Activated naive CD8-positive, alpha-beta T cell treated with anti-CD3 and anti-CD28 coated beads, Interleukin-2, amount 50 U/mL, for 16 hours (primary cell): Measurements from ENCODE around the gene KCNH8.

Experiments used
- DNase-seq: peaks from one replicate; pipeline ENCODE4 v3.0.0-alpha.2; 2020; ENCODE audit warnings: low read depth, low spot score

KCNH8 gene

DNA sequence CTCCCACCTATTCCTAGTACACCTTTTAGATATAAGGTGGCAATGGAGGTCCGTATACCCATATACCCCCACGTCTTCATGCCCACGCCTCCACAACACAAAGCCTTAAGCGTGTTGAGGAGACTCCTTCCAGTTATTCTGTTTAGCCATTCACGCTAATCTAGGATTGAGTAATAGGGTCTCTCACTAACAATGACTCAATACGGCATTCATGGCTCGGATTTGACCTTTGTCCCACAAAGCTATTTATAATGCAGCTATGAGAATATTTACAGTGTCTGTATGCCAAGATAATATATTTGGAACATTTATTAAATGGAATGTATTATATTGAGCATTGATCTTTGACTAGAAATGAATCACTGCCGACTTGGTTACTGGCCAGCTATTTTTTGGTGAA is 215.8 kb downstream of the KCNH8 start:
- no peak for DNase-seq

GRCh38 chr3:19365471-19365870 is 217.2 kb downstream of the KCNH8 start:
- no peak for DNase-seq

DNA sequence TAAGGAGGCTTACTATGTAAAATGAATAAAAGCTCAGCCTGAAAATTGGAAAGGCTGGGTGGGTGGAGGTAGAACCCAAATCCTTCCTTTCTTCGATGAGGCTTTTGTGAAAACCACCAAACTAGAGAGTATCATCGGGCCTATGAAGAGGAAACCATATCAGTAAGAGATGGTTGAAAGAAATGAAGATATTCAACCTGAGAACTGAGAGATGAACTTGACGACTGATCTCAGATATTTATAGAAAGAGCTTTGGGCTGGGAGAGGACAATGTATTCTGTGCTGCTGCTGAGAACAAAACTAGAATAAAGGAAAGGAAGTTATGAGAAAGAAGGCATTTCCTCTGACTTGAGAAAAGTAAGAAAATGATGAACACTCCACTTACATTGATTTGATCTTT is 236.6 kb downstream of the KCNH8 start:
- no peak for DNase-seq

- DNase-seq, result no peak
These were observed 243.8 kb downstream of the KCNH8 start for GRCh38 chr3:19392150-19392549.

GRCh38 chr3:19394946-19395345 is 246.6 kb downstream of the KCNH8 start:
- DNase-seq, result no peak

DNA sequence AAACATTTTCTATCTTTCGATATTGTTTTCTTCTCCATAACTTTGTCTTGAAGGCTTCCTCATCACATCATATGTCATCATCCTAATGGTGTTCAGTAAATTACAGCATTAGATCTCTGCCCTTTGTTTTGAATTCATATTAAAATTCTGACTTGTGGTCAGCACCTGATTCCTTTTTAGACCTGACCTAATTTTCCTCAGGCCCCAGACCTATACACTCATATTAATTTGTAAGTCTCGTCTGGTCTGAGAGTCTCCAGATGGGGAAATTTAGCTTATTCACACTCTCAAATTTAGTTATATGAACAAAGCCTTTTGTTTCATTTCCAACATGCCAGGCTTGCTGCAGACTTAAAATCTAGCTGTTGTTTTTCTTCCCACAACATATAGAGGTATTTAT is 248.4 kb downstream of the KCNH8 start:
- no peak for DNase-seq

DNA sequence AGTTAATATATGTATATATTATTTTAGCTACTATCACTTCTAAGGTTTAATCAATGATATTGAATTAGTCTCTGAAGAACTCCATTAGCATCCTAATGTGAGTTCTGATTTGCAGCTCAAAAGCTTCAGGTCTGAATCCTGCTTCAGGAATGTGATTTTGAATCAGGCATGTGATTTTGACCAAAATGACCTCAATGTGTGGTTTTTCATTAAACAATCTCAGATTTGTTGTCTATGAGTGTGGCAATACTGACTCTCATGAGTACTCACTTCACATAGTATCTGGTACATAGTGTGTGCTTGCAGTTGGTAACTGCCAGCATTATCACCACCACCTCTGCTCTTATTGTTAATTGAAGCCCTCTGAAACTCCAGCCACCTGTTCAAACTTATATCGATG is 251.0 kb downstream of the KCNH8 start:
- DNase-seq, result no peak

GRCh38 chr3:19399836-19400235 is 251.5 kb downstream of the KCNH8 start:
- no peak for DNase-seq

DNA sequence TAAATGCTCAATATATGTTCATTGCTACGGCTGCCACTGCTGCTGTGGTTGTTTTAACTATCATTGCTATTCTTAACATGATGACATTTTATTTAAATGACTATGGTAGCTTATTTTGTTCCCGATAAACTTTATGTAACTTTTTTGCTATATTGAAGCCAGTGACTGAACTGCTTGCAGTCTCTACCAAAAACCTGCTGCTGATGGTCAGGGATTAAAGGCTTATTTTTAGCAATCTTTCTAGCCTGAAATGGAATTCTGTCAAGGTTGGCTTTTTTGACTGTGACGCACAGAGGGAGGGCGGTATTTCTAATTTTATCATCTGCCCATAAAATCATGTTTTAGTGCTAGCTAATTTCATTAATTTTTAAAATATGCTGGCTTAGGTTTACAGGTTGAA is 271.8 kb downstream of the KCNH8 start:
- DNase-seq, result no peak

DNA sequence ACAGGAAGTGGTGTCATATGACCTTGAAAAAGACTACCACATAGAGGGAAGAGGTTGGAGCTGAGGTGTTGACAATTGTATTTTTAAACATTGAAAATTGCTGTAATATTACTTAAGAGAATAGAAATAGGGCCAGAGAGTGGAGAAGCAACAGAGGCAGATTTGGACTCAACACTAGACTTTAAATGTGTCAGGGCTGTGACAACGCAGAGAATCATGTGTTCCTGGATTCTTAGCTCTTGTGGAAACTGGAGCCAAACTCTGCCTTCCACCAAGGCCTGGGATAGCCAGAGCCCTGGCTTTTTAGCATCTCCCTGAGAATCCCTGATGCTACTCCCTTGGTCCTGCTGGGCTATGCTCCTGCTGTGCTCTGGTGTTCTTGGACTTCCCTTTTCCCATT is 277.5 kb downstream of the KCNH8 start:
- no peak for DNase-seq

DNA sequence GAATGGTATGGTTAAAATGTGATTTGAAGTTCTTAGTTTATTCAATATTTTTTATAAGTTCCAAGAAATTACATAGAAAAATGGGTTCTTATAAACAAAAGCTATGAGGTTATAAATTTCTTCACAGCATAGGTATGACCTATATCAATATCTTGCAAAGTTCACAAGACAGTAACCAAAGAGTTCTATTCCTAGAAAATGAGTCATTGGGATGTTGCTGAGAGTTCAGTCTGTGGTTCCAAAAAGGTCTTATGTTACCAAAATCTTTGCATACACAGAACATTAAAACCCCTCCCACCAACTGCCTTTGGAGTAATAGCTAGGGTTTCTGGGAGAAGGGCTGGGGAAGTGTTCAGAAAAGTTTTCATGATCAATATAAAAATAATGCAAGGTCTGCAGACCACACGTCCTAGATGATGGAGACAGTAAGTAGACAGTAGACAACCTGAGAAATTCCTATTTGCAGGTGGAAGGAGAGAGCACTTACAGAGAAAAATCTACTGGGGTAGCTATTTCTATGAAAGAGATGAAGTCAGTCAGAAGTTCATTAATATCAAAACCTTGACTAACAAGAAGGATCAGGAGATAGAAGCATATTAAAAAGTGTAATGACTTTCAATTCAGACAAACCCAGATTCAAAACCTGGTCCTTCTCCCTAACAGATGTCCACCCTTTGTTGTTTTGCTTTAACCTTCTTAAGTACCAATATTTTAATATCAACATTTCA is 279.3 kb downstream of the KCNH8 start:
- DNase-seq, result no peak

DNA sequence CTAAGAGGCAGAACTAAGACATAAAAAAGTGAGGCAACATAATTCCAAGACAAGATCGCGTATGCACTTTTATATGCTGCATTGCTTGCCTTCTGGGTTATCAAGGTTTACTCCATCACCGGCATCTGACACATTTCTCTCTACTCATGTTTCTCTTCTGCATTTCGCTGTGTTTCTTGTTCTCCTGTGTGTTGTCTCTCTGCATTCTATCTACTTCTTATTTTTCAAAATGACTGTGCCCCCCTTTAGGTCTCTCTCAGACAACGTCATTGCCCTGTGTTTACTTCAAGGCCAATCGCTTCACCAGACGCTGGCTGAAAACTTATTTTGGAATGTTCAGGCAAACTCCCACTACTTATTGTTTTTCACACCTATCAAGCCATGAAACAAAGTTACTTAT is 280.4 kb downstream of the KCNH8 start:
- DNase-seq, result no peak

- DNase-seq, result no peak
These were observed 284.4 kb downstream of the KCNH8 start for GRCh38 chr3:19432669-19433068.

- no peak for DNase-seq
These were observed 288.4 kb downstream of the KCNH8 start for GRCh38 chr3:19436746-19437145.

DNA sequence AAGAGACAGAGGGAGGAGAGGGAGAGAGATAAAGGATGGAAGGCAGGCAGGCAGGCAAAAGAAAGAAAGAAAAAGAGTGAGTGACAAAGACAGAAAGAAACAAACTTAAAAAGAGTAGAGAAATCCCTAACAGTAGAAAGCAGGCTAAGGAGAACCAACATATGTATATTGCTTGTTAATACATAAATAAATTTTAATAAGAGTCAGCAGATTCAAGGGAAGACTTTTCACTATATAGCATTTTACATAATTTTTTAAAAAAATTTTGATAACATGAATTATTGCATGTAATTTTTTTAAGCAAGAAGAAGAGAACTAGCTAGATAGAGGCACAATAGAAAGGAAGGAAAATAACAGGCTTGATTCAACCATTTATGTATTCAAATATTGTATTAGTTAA is 291.6 kb downstream of the KCNH8 start:
- no peak for DNase-seq

DNA sequence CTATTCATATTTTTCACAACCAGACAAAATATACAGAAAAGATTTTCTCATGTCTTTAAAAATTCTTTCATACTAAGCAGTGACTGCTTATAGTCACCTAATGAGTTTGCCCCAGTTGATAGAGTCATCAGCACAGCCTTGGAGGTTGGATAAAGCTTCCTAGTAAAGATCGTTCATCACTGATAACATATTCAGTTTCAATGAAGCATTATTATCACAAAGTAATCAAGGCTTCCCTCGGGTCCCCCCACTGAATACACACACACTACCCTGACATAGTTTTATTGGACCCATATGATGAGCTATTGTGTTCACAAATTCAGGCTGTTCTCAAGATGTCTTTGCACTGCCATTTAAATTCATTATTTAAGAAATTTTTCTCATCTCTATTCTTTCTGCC is 297.8 kb downstream of the KCNH8 start:
- no peak for DNase-seq

GRCh38 chr3:19446687-19447086 is 298.4 kb downstream of the KCNH8 start:
- DNase-seq, result no peak

- DNase-seq, result no peak
These were observed 307.2 kb downstream of the KCNH8 start for GRCh38 chr3:19455546-19455945.

GRCh38 chr3:19456738-19457137 is 308.4 kb downstream of the KCNH8 start:
- no peak for DNase-seq

GRCh38 chr3:19457449-19457848 is 309.1 kb downstream of the KCNH8 start:
- no peak for DNase-seq

- DNase-seq, result no peak
These were observed 319.5 kb downstream of the KCNH8 start for GRCh38 chr3:19467761-19468160.

DNA sequence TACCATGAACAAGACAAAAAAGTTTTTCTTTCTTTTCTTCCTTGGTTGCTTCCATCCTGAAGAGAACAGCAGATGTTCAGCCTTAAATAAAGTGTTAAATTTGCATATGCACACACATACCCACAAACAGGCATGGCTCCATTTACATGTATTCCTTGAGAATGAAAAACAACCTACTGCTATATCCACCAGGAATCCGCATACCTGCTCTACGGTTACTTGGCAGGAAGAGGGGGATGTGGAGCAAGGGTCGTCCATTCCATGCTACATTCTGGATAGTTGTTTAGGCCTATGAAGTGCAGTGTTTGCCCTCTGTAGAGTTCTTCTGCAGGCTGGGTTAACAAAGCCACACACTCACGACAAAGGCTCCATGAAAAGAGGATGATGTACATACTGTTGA is 322.8 kb downstream of the KCNH8 start:
- no peak for DNase-seq

DNA sequence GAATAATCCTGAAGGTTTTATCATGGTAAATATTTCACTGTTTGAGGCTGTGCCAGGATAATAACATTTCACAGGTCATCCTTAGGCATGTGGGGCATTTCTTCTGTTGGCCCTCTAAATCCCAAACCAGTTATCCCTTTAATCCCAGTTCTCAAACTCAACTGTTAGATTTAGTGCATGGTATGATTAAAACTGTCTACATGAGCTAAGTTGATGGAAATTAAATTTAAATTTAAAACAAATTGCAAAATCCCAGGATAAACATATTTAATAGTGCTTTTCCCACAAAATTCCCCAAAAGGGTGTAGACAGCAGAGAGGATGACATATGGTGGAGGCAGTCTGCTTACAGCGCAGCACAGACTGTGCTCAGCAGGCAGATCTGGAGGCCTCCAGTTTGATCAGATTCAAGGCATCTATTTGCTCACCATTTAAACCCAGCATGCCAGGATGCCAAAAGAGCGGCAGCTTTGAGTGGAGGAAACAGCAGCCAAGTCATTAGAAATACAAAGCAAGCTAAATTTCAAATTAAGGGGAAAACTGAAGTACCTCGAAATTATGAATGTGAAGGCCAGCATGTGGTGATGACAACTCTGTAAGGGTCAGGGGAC is 325.8 kb downstream of the KCNH8 start:
- DNase-seq, result no peak

- DNase-seq, result no peak
These were observed 328.0 kb downstream of the KCNH8 start for GRCh38 chr3:19476281-19476680.
